GM12874 (cell line): Measurements from ENCODE around the gene FBXW8.

Experiments
- TF ChIP-seq, protein P1 (sequence below): IDR thresholded peaks from 2 replicates; pipeline ENCODE4 v1.5.1; 2011; ENCODE audit warnings: low read depth, mild to moderate bottlenecking, control low read depth, low read length, moderate library complexity; ENCODE audit not compliant: insufficient read depth

FBXW8 gene

DNA sequence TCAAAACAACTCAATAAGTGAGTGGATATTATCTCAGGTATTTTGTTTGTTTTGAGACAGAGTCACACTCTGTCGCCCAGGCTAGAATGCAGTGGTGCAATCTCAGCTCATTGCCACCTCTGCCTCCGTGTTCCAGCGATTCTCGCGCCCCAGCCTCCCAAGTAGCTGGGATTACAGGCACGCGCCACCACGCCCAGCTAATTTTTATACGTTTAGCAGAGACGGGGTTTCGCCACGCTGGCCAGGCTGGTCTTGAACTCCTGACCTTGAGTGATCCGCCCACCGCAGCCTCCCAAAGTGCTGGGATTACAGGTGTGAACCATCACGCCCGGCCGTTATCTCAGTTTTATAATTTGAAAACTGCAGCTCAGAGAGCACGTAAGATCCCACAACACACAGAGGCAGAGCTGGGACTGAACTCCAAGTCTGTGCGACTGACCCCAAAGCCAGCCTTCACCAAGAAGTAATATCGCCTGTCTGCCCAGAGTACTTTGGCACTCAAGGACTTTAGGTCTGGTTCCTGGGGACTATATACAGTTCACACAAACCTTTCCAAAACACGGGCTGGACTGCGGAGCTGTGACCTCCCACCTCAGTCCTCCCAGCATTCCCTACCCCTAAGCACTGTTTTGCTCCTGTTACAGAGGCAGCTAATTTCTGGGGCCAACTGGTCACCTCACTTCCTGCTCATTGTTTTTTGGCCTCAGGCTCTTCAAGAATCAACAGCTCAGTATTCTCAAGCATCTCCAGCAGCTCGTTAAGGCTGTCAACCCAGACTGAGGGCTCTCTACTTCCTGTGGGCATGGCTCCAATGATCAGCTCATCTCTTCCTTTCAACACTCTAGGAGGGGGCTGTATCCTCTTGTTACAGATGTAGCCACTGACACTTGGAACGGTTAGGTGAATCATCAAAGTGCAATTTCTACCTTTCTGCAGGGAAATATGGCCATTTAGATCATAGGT, 165.9 kb downstream of the FBXW8 start:
- TF ChIP-seq, protein P1, sequence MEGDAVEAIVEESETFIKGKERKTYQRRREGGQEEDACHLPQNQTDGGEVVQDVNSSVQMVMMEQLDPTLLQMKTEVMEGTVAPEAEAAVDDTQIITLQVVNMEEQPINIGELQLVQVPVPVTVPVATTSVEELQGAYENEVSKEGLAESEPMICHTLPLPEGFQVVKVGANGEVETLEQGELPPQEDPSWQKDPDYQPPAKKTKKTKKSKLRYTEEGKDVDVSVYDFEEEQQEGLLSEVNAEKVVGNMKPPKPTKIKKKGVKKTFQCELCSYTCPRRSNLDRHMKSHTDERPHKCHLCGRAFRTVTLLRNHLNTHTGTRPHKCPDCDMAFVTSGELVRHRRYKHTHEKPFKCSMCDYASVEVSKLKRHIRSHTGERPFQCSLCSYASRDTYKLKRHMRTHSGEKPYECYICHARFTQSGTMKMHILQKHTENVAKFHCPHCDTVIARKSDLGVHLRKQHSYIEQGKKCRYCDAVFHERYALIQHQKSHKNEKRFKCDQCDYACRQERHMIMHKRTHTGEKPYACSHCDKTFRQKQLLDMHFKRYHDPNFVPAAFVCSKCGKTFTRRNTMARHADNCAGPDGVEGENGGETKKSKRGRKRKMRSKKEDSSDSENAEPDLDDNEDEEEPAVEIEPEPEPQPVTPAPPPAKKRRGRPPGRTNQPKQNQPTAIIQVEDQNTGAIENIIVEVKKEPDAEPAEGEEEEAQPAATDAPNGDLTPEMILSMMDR = no peak

DNA sequence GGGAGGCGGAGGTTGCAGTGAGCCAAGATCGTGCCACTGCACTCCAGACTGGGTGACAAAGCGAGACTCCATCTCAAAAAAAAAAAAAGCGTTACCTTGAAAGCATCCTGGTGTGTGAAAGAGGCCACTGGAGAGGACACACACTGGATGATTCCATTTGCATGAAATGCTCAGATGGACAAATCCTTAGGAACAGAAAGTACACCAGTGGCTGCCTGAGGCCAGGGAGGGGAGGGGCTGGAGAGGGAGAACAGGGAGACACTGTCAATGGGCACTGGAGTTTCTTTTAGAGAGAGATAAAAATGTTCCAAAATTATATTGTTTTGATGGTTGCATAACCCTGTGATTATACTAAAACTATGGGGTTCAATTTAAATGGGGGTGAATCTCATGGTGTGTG, 168.7 kb downstream of the FBXW8 start:
- TF ChIP-seq, protein P1 = no peak

DNA sequence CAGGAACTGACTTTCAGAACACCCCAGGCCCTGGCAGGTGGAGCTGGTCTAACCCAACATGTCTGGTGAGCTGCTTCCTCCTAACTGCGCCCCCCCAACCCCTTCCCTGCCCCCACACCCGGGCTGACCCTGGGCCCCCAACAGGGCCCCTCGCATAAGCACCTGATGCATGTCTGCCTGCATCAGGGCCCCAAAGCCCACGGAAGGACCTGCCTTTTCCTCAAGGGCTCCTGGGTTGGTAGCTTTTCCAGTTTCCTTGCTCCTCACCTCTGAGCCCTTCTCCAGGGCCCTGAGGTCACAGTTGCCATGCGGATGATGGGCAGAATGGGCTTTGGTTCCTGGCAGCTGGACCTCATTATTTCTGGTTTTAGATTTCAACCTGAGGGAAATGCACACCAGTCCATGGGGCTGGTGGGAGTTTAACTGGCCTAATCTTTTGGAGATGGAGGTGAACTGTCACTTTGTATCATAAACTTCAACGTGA, 170.0 kb downstream of the FBXW8 start:
- TF ChIP-seq, protein P1 = no peak
